ENCODE data around the gene B4GALT3.

B4GALT3 gene

DNA sequence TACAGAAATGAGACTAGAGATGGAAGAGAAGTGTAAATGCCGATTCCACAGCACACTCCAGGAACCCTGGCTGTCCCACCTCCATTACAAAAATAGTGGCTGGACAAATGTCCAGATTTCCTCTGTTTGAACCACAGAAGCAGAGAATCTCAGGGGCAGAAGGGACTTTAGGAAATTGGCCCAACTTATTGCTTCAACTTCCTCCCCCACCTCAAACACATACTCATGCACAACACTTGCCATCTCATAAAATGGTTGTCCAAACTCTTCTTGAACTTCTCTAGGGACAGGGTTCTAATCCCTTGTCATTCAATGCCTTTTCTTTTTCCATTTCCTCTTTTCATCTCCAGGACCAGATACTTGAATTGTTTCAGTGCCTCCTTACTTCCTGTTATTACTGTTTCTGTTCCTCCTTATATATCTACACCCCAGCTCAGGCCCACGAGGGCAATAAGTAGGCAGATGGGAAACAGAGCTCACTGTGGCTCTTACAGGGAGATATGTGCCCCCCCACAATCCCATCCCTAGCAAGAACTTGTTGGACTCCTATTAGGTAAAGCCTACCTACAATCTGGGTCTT, 8.5 kb upstream of the B4GALT3 start:
- no peak for DNase-seq

DNA sequence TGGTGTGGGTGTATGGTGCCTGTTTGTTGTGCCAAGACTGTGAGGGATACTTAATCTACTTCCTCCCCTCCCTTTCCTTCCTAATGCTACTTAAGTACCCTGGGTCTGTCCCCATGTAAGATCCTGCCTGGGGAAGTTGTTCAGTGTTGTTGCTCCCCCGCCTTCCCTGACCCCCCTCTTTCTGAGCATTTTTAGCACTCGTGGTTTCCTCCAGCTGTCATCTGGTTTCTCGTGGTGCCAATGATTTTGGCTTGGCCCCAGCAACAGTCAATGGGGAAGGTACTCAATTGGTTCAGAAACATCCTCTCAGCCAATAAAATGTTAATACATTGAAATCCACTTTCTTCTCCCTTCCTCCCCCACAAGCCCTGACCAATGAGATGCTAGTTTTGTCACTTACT, 8.0 kb upstream of the B4GALT3 start:
- peak; percentile 78 for DNase-seq

DNA sequence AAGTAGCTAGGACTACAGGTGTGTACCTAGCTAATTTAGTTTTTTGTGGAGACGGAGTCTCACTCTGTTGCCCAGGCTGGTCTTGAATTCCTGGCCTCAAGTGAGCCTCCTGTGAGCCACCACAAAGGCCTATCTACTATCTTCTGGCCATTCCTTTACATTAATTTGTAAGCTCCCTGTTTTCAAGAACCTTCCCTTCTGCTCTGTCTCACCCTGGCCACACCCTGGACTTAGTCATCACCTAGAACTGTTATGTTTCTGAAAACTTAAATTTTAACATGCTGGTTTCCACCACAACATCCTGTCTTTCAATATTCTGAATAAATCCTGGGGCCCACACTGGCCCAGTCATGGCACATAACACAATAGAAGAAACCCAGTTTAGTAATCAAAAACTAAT, 4.9 kb upstream of the B4GALT3 start:
- no peak for DNase-seq

DNA sequence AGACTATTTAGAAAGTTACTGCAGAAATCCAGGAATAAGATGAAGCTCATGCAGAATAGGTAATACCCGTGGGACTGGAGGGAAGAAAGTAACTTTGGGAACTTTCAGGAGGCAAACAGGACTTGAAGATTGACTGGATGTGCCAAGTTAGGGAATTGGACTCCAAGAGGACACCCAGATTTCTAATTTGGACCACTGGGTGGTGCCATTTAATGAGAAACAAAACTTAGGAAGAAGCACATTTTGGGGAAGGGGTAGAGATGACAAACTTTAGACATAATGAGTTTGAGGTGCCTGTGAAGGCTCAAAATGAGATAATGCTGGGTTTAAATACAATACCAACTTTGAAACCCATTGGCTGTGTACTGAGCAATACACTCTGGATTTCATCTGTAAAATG, 3.3 kb upstream of the B4GALT3 start:
- peak; percentile 47 for DNase-seq

DNA sequence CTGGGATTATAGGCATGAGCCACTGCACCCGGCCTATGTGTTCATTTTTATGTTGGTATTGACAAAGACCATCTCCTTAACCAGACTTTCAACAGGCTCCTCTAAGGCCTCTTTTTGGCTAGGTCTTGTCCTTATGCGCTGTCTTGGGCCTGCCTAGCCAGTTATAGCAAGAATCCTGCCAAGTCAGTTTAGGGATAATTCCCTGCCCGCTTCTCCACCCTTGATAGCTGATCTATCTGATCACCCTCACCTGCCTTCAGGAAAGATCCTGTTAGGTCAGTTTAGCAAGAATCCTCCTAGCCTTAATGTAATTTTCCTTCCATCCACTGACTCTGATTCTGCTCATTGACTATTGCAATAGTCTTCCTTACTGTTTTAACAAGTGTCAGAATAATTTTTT, 2.4 kb upstream of the B4GALT3 start:
- DNase-seq = no peak

DNA sequence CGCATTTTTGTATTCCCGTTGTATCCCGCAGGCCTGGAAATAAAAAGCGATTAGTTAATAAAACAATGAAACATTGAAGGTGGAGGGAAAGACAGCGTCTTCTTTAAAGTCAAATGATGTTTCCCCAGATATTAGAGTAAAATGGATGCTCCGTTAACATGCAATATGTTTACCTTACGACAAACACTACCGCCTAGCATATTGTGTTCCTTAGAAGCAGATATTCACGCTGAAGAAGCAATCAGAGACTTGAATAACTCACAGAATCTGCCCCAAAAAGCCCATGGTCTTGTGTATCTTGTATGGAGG, 583 bp upstream of the B4GALT3 start:
- no peak for DNase-seq

DNA sequence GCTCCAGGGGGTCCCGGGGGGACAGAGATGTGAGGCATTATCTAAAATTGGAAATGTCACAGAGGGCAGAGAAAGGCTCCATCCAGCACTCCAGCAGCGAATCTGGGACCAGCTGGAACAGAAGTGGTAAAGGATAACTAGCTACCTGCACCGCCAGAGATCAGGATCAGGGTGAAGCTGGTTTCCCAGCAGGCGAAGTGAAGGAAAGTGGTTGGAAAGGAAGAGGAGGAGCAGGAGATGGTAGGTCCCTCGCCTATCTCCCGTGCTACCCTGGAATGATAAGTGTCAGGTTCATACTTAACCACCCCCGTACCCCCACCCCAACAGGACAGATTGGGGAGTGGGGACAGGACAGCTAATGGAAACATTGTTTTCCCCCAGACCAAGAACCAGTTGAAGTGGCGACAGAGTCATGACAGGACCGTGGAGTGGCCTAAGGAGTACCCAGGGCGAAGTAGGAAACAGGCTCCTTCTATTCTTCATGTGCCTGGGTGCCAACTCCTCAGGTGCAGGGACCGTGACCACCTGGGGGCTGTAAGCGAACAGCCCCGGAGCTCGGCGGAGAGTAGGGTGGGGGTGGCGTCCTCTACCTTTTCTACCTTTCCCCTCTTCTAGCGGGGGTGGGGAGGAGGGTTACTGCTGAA, 717 bp downstream of the B4GALT3 start:
- no peak for DNase-seq

DNA sequence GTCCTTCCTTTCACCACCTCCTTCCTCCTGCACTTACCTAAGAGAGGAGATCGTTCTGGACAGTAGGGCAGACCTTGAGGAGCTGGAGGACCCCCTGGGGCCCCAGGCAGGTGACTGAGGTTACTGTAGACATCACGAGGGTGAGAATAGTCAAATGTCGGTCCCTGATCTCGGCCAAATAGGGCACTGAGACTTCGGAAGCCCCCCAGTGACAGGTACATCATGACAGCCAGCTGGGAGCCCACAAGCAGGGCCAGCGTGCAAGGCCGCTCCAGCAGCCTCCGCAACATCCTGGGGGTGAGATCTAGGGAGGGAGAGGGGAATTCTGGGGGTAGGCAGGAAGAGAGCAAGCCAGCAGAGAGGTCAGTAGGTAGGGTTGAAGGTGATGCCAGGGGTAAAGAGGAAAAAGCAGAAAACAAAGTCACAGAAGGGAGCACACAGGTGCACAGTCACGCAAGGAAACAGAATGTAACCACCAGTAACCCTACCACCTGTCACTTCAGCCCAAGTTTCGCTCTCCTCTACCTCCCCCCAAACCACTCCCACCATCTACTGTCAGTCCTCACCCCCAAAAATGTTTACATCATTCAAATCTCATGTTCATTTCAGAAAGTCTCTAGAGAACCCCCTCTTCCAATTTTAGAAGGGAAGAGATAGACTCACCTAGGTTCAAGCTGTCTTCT, 1.4 kb downstream of the B4GALT3 start:
- DNase-seq = no peak

DNA sequence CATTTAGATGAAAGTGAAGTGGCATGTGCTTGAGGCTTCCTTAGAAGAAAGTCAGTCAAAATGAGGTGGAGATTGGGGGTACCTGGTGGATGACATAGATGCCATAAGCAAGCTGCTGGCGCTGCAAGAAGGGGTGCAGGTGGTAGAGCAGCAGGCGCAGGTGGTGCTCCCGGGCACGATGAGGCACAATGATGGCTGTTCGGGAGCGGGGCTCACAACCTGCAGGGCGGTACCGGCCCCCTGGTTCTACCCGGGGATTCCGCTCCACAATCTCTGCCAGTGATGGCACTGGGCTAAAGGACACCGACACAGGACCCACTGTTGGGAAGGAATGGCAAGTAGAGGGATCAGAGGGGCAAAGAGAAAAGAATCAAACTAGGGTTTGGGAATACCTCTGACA, 2.4 kb downstream of the B4GALT3 start:
- DNase-seq = no peak

DNA sequence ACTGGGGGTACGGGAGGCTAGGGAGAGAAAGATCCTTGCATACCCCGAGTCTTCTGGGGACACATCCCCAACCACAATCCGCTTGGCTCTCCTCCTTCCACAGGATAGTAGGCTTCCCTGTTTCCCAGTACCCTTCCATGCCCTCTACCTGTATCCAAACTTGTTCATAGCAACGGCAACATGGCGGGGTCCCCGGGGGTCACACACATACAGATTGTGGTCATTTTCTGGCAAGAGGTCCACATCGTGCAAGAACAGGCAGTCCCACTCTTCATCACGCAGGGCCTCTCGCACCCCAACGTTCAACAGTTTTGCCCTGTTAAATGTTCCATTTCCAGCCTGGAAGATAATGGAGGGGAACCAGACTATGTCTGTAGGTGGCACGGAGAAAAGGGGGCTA, 3.6 kb downstream of the B4GALT3 start:
- no peak for DNase-seq

DNA sequence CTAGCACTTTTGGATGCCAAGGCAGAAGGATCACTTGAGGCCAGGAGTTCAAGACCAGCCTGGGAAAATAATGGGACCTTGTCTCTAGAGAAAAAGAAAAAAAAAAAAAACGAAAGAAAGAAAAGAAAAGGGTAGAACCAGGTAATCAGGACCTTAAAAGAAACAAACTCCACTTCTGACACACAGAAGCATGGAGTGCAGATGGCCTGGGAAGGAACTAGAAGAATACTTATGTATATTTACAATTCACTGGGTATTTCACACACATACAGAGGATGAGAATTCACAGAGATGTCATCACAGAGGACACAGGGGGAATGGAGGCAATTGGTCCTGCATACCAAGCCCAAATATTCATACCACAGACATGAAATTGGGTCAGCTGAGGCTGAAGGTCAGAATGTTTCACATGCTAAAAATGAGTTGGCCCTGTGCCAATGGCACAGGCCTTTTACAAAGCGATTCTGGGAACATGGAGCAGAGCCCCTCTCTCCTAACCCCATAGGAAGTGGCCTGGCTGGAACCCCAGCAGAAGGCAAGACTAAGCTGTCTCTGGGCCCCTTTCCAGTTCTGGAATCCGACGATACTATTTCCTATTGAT, 4.4 kb downstream of the B4GALT3 start:
- no peak for DNase-seq

DNA sequence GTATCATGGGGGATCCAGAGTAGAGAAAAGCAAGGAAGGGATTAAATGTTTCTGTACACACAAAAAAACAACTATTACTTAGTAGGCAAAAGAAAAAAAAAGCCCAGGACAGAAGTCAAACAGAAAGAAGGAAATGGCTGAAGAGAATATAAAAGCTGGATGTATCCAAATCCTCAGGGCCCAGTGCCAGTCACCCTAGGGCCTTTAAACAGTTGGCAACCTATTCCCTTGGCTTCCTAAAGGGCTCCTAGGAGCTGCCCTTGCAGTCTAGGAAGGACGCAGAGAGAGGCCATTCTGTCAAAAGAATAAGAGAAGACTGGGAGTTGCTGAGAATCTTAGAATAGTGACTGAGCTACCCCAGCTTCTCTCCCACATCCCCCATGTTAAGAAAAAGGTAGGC, 5.0 kb downstream of the B4GALT3 start:
- no peak for DNase-seq

DNA sequence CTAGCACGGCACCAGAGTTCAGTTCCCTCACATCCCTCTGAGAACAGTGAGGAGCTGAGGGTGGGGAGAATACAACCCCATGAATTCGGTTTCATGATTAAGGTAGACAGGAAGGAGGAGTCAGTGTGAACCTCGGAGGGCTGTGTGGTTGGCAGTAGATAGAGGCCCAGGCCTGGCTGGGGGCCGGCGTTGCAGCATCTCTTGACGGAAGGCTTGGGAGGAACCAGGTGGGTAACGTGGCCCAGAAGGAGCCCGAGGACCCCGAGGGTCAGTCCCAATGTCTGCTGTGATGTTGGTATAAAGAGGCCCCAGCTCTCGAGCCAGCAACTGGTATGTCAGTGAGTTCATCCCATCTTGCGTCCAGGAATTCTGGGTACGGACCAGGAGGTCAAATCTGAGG, 5.6 kb downstream of the B4GALT3 start:
- DNase-seq = no peak

DNA sequence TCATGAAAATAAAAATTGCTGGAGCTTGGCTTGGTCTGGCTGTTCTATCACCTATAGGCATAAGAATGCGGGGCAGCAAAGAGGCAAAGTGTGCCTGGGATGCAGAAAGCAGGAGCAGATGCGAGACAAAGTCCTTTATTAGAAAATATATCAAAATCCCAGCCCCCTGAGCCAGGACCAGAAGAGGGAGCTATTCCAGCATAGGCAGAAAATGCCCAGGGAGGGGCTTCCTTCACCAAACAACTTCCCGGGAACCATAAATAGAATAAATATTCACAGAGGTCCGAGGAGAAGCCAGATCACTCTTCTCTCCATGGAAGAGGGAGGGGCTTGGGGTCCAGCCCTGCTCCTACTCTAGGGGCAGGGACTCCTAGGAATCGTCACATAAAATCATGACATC, 6.1 kb downstream of the B4GALT3 start:
- no peak for DNase-seq

DNA sequence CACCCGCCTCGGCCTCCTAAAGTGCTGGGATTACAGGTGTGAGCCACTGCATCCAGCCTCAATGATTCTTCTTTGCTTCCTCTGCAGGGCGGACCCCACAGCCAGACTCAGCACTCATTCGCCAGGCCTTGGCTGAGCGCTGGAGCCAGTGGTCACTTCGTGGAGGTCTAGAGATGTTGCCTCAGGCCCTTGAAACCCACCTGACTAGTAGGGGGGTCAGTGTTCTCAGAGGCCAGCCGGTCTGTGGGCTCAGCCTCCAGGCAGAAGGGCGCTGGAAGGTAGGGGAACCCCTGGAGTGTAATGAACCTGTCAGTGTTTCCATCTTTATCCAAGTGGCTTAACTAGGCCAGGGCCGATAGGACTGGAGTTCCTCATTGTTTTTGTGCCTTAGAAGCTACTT, 8.4 kb downstream of the B4GALT3 start:
- no peak for DNase-seq

DNA sequence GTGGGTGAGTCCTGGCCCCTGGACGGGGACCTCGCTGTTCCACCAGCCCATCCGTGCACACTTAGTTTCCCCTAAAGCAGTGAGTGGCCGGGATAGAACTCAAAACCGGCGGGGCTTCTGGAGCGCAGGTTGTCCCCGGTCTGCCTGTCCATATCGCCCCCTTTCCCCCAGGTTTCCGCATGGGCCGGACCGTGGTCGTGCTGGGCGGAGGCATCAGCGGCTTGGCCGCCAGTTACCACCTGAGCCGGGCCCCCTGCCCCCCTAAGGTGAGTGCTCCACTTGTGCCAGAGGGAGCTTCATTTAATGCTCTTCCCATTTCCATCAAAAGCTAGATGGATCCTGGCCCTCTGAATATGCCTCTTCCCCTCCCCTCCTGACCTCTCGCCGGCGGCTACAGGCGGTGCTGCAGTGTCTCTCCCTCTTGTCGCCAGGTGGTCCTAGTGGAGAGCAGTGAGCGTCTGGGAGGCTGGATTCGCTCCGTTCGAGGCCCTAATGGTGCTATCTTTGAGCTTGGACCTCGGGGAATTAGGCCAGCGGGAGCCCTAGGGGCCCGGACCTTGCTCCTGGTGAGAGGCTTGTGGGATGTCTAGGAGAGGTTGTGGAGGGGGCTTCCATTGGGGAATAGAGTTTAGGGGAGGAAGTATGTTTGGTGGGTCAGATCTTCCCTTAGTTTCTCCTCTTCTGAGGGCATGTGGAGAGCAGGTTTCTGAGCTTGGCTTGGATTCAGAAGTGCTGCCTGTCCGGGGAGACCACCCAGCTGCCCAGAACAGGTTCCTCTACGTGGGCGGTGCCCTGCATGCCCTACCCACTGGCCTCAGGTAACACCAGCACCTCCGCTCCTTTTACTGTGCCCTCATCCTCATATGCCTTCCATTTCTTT, 10.4 kb downstream of the B4GALT3 start:
- peak; percentile 63 for DNase-seq

DNA sequence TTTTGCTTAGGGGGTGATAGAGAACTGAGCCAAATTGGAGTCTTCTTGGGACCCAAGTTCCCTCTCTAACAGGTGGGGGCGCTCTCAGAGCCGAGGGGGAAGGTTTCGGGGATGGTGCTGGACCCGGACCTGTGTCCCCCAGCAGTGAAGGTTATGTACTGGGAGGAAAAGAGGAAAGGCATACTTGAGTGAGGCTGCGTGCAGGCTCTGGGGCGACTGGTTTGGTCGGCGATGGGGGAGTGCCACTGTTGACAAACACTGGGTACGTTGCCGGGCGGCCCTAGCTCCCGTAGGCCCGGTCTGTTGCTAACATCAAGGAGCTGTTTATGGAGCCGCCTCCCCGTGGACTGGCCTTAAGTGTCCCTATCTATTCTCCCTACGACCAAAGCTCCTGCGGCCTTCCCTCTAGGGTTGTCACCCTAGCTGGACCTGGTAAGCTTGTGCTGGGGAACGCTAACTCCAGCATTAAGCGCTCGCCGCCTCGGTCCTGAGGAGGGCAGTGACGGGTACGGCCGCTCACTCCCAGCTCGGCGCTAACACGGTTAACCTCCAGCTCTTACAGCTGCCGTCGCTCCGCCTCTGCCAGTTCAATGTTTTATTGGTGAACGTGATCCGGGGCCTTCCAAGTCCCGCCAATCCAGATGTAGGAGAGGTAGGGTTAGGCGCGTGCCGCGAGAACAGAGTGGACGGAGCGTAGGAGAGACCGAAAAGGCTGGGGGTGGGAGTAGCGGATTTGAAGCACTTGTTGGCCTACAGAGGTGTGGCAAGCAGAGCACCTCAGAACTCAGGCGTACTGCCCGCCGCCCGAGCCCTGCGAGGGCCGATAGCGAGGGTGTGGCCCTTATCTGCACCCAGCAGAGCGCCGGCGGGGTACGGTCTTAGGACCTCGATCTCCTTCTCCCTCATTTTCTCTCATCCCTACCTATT, 11.3 kb downstream of the B4GALT3 start, which contains the start of gene PPOX:
TSS of gene PPOX (plus strand) at position 685 of the 927 bp plus-strand sequence. CDS start 422 bp downstream, outside the sequence.
- peak; percentile 99 for DNase-seq

DNA sequence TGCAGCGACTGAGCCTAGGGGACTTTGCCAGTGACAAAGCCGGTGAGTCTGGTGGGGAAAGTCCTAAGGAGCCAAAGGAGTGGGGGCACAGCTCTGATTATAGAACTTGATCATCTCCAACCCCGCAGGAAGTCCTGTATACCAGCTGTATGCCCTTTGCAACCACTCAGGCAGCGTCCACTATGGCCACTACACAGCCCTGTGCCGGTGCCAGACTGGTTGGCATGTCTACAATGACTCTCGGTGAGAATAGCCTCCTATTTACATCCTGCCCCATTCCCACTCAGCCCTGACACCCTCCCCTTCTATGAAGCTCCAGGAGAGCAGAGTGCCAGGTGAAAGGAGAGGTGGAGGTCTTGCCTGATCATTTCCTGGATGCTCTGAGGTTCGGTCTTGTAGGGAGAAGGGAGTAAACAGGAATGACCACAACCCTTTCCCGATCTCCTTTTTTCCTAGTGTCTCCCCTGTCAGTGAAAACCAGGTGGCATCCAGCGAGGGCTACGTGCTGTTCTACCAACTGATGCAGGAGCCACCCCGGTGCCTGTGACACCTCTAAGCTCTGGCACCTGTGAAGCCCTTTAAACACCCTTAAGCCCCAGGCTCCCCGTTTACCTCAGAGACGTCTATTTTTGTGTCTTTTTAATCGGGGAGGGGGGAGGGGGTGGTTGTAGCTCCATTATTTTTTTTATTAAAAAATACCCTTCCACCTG, 12.3 kb downstream of the B4GALT3 start:
- no peak for DNase-seq

DNA sequence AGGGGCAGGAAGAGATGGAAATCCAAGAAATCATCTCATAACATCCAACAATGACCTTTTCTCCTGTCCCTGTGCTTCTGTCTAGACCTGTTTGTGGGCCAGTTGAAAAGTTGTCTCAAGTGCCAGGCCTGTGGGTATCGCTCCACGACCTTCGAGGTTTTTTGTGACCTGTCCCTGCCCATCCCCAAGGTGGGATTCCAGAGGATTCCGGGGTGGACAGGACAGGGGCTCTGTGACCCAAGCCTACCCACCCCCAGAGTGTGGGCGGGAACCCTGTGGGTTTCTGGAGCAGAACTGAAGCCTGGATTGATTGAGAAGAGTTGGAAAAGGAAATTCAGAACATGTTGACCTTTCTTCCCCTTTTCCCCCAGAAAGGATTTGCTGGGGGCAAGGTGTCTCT, 13.5 kb downstream of the B4GALT3 start:
- DNase-seq = no peak

DNA sequence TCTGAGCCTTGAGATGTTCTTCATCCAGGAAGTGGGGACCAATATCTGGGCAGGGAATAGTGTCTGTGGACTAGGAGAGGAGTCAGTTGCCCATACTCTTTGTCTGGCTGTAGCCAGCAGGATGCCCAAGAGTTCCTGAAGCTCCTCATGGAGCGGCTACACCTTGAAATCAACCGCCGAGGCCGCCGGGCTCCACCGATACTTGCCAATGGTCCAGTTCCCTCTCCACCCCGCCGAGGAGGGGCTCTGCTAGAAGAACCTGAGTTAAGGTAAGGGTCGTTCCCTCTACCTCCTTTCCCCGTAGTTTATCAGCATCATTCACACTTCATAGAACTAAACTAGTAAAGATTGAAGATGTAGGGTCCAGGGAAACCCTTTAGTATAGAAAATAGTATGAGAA, 14.5 kb downstream of the B4GALT3 start:
- DNase-seq = no peak

DNA sequence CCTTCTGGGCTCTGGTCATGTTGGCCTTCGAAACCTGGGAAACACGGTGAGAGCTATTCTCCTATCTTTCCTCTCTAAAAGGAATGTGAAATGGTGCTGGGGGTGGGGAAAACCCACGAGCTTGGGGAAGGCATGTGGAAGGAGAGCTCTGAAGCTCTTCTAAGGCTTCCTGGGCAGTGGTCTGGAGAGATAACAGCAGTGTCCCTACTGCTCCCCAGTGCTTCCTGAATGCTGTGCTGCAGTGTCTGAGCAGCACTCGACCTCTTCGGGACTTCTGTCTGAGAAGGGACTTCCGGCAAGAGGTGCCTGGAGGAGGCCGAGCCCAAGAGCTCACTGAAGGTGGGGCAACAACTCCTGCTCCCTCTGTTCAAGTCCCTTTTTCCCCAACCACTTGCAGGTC, 15.3 kb downstream of the B4GALT3 start:
- DNase-seq = no peak

DNA sequence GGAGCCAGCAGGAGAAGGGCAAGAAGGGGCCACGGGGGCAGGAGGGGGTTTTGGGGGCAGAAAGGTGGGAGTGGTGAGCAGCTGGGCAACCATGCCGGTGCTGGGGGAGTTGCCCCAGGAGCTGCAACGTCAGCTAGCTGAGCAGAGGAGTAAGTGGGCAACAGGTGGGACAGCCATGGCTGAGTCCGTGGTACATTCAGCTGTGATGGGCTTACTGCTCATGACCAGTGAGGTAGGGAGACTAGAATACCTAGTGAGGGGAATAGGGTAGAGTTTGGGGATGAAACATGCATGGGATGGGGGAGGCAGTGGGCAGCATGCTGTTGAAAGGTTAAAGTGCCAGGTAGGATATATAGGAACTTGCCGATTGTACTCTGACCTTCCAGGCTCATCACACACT, 15.7 kb downstream of the B4GALT3 start:
- DNase-seq = no peak
